Astrocyte of the hippocampus (primary cell): ENCODE data around the gene KCNK3.

Source experiments
- DNase-seq: peaks from one replicate; pipeline ENCODE4 v3.0.0; 2011; ENCODE audit warnings: low read depth, low spot score

The KCNK3 gene

DNA sequence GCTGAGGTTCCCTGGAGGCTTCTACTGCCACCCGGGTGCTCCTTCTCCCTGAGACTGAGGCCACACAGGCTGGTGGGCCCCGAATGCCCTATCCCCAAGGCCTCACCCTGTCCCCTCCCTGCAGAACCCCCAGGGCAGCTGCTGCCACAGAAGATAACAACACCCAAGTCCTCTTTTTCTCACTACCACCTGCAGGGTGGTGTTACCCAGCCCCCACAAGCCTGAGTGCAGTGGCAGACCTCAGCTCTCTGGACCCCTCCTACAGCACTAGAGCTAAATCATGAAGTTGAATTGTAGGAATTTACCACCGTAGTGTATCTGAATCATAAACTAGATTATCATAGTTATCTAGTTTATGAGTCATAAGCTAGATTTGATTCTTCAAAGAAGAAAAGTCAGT lies 86.0 kb downstream of the KCNK3 start:
- DNase-seq: no peak

DNA sequence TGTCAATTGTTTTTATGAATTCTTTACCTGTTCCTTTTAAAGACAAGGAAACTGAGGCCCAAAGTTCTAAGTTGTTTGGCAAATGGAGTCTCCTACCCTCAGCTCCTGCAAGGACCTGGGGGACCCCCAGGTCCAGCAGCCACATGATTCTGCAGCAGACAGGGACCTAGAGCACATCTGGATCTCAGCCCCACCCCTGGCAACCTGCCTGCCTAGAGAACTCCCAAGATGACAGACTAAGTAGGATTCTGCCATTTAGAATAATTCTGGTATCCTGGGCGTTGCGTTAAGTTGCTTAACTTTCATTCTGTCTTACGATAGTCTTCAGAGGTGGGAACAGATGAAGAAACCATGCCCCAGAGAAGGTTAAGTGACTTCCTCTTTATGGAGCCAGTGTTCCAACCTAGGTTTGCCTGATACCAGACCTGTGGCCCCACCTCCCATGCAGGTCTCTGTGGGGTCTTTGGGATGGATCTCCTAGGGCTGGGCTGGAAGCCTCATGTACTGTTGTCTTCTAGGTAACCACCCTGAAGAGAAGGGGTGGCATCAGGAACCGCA lies 87.8 kb downstream of the KCNK3 start:
- no peak for DNase-seq
